Omental fat pad (tissue), 4 donors: Measurements from ENCODE around the gene TNP2. TPM values are rescaled to one million over a fixed set of nuclear protein-coding genes. Genes with fewer than 3 reads are reported as not detected.

Source experiments
- ATAC-seq: fragments of 150-250 bp; one replicate; pipeline ENCODE4 v1.9.1; 2016; ENCODE audit warnings: mild to moderate bottlenecking, moderate library complexity; ENCODE audit not compliant: low FRiP score
- DNase-seq: peaks from one replicate; pipeline ENCODE4 v3.0.0-alpha.2; 2019; ENCODE audit warnings: low spot score
- total RNA-seq, 4 donors: library from RNA; depleted of rRNA; stranded (reverse); fragments of >200 nt; gene quantifications; one replicate each; pipeline ENCODE4 v1.1.0, GENCODE V29; 2016
- TF ChIP-seq, protein P1 (sequence below), 3 donors: fragments of 450-650 bp; IDR thresholded peaks; one replicate each; pipeline ENCODE4 v1.5.1; 2016 to 2017; ENCODE audit warnings: antibody characterized with exemption in 3 of 3, mild to moderate bottlenecking in 3 of 3, moderate library complexity in 2 of 3

The TNP2 gene
- total RNA-seq, 4 donors from 2014 or later, result not detected

DNA sequence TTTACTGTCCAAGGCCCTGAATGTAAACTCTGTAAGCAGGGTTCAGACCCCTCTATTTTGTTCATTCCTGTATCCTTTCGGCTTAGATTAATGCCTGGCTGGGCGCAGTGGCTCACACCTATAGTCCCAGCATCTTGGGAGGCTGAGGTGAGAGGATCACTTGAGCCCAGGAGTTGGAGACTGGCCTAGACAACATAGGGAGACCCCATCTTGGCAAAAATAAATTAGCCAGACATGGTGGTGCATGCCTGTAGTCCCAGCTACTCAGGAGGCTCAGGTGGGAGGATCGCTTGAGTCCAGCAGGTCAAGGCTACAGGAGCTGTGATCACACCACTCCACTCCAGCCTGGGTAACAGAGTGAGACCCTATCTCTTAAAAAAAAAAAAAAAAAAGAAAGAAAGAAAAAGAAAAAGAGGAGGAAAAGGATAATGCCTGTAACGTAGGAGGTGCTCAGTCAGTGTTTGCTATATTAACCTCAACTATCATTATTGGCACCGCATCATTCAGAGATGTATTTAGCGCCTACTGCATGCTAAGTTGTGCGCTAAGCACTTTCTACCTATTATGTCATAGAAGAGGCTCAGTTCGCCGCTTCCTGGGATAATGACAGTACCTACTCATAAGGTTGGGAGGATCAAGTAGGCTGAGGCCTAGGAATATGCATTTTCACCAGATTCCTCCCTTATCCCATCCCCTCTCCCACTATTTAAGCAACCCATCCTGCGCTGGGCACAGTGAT is 18.2 kb downstream of the TNP2 start:
- ATAC-seq, result no peak
- TF ChIP-seq, protein P1, sequence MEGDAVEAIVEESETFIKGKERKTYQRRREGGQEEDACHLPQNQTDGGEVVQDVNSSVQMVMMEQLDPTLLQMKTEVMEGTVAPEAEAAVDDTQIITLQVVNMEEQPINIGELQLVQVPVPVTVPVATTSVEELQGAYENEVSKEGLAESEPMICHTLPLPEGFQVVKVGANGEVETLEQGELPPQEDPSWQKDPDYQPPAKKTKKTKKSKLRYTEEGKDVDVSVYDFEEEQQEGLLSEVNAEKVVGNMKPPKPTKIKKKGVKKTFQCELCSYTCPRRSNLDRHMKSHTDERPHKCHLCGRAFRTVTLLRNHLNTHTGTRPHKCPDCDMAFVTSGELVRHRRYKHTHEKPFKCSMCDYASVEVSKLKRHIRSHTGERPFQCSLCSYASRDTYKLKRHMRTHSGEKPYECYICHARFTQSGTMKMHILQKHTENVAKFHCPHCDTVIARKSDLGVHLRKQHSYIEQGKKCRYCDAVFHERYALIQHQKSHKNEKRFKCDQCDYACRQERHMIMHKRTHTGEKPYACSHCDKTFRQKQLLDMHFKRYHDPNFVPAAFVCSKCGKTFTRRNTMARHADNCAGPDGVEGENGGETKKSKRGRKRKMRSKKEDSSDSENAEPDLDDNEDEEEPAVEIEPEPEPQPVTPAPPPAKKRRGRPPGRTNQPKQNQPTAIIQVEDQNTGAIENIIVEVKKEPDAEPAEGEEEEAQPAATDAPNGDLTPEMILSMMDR (IDR thresholded peaks at IDR 0.05), result no peak
- DNase-seq, result no peak

DNA sequence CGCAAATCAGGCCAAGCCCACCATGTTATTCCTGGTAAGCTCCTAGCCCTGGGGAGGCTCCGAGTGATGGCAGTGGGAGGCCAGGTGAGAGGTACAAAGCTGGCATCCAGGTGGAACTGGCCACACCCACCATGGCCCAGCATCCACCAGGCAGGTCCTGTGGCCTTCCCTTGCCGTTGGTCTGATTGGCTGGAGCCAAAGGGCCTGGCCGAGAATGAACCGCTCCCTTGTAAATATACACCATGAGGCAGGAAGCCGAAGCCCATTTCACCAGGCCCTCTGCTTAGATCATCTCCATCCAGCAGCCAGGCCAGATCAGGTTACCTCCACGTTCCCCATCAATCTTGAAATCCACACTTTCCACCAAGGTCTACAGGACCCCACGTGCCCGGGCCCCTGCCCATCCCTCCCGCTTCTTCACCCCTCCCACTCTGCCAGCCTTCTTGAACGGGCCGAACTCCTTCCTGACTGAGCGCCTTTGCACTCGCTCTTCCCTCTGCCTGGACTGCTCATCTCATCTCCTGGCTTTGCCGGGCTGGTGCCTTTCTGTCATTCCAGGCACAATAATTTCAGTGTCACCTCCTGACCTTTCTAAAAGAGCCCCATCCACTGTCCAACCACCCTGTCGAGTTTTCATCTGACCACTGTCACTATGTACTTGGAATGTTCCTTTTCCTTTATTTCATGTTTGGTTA is 18.9 kb downstream of the TNP2 start:
- ATAC-seq, result no peak
- no peak for DNase-seq

GRCh38 chr16:11249233-11250061 is 19.7 kb downstream of the TNP2 start:
- TF ChIP-seq, protein P1 (IDR thresholded peaks at IDR 0.05), result no peak
- DNase-seq, result no peak
- no peak for ATAC-seq

More for the DNA sequence above, 18.9 kb downstream of the TNP2 start:
- TF ChIP-seq, protein P1 (IDR thresholded peaks at IDR 0.05), result no peak

- TF ChIP-seq, protein P1 (IDR thresholded peaks at IDR 0.05), result no peak
- DNase-seq (no peak), ATAC-seq (no peak)
Measured at GRCh38 chr16:11248133-11248532, 21.0 kb downstream of the TNP2 start.

- TF ChIP-seq, protein P1 (IDR thresholded peaks at IDR 0.05), result no peak
- no peak for ATAC-seq
Measured at GRCh38 chr16:11245988-11246387, 23.1 kb downstream of the TNP2 start.

GRCh38 chr16:11245222-11245737 is 23.8 kb downstream of the TNP2 start:
- TF ChIP-seq, protein P1 (IDR thresholded peaks at IDR 0.05), result no peak
- ATAC-seq (no peak), DNase-seq (no peak)

More at GRCh38 chr16:11245988-11246387, 23.1 kb downstream of the TNP2 start:
- no peak for DNase-seq
